Erythroblast (primary cell): ENCODE data around the gene FLRT3.

Source experiments
- GATA1 ChIP-seq: IDR thresholded peaks from 2 replicates; pipeline ENCODE4 v1.6.1; 2011; ENCODE audit warnings: low read depth, mild to moderate bottlenecking, control low read depth, low read length, moderate library complexity
- POLR2A ChIP-seq: IDR thresholded peaks from 2 replicates; pipeline ENCODE4 v1.6.1; 2011; ENCODE audit warnings: mild to moderate bottlenecking, low read length

GRCh38 chr20:14378326-14378725 is 40.9 kb upstream of the FLRT3 start:
- no peak for TF ChIP-seq POLR2A
- TF ChIP-seq GATA1, result no peak
